Neuronal stem cell (in vitro differentiated cells): ENCODE measurements around the gene UBASH3B.

ENCODE experiments used
- DNase-seq: peaks from one replicate; pipeline ENCODE4 v3.0.0-alpha.2; 2013; ENCODE audit warnings: low spot score
- H2AFZ ChIP-seq: one replicate; pipeline ENCODE4 v1.6.1; 2013; ENCODE audit warnings: mild to moderate bottlenecking, low read length, inconsistent platforms
- H2AK5ac ChIP-seq: 2 replicates; pipeline ENCODE4 v1.6.1; 2013; ENCODE audit warnings: low read depth, mild to moderate bottlenecking, inconsistent platforms, low read length, moderate library complexity, mixed read lengths
- H2BK120ac ChIP-seq: 2 replicates; pipeline ENCODE4 v1.6.1; 2013; ENCODE audit warnings: low read depth, mild to moderate bottlenecking, inconsistent platforms, low read length, moderate library complexity, mixed read lengths
- H2BK12ac ChIP-seq: one replicate; pipeline ENCODE4 v1.6.1; 2013; ENCODE audit warnings: low read length, inconsistent platforms
- H2BK15ac ChIP-seq: 2 replicates; pipeline ENCODE4 v1.6.1; 2013; ENCODE audit warnings: mild to moderate bottlenecking, low read length, inconsistent platforms, mixed read lengths
- H2BK5ac ChIP-seq: one replicate; pipeline ENCODE4 v1.6.1; 2013; ENCODE audit warnings: inconsistent platforms, mild to moderate bottlenecking, low read length, moderate library complexity
- H3K14ac ChIP-seq: one replicate; pipeline ENCODE4 v1.6.1; 2013; ENCODE audit warnings: low read length, inconsistent platforms
- H3K18ac ChIP-seq: 2 replicates; pipeline ENCODE4 v1.6.1; 2013; ENCODE audit warnings: low read length, inconsistent platforms
- H3K23ac ChIP-seq: 2 replicates; pipeline ENCODE4 v1.6.1; 2013; ENCODE audit warnings: low read depth, mild to moderate bottlenecking, mixed read lengths, low read length, inconsistent platforms; ENCODE audit not compliant: poor library complexity
- H3K27ac ChIP-seq: replicated peaks from 3 replicates; pipeline ENCODE4 v1.5.1; 2013; ENCODE audit warnings: low read length, inconsistent platforms
- H3K27me3 ChIP-seq, 3 experiments: 2 replicates each; pipeline ENCODE4 v1.6.1; 2013; ENCODE audit warnings: low read length in 3 of 3, mild to moderate bottlenecking in 2 of 3, inconsistent platforms in 1 of 3, low read depth in 1 of 3, mixed read lengths in 1 of 3, moderate library complexity in 1 of 3; ENCODE audit not compliant: control insufficient read depth in 3 of 3, insufficient read depth in 3 of 3
- H3K36me3 ChIP-seq, 2 donors: replicated peaks in 1 of 2; 2 replicates each; pipeline ENCODE4 v1.6.1; 2013; ENCODE audit warnings: low read length in 2 of 2; ENCODE audit not compliant: control insufficient read depth in 2 of 2, insufficient read depth in 2 of 2
- H3K4ac ChIP-seq: 2 replicates; pipeline ENCODE4 v1.6.1; 2013; ENCODE audit warnings: inconsistent platforms, mild to moderate bottlenecking, low read length, moderate library complexity
- H3K4me1 ChIP-seq, 2 donors: 1 replicate in 1 of 2; 2 replicates in 1 of 2; pipeline ENCODE4 v1.6.1; 2013; ENCODE audit warnings: low read length in 2 of 2, low read depth in 1 of 2; ENCODE audit not compliant: control insufficient read depth in 2 of 2, insufficient read depth in 1 of 2
- H3K4me2 ChIP-seq: one replicate; pipeline ENCODE4 v1.6.1; 2013; ENCODE audit warnings: mild to moderate bottlenecking, low read length, inconsistent platforms; ENCODE audit not compliant: insufficient read depth, poor library complexity, severe bottlenecking
- H3K4me3 ChIP-seq, 2 donors: 2 replicates each; pipeline ENCODE4 v1.5.1; 2013; ENCODE audit warnings: low read length in 2 of 2, mild to moderate bottlenecking in 2 of 2, inconsistent platforms in 1 of 2, moderate library complexity in 1 of 2
- H3K79me1 ChIP-seq: one replicate; pipeline ENCODE4 v1.6.1; 2013; ENCODE audit warnings: low read depth, mild to moderate bottlenecking, inconsistent platforms, low read length, moderate library complexity
- H3K9ac ChIP-seq: one replicate; pipeline ENCODE4 v1.6.1; 2013; ENCODE audit warnings: mild to moderate bottlenecking, low read depth, low read length, inconsistent platforms; ENCODE audit not compliant: poor library complexity
- H3K9me3 ChIP-seq, 2 donors: replicated peaks in 1 of 2; 2 replicates each; pipeline versions ENCODE3 to v1.6.1; 2013; ENCODE audit warnings: low read length in 2 of 2, mild to moderate bottlenecking in 2 of 2, inconsistent platforms in 1 of 2, low read depth in 1 of 2, mixed read lengths in 1 of 2, moderate library complexity in 1 of 2; ENCODE audit not compliant: control insufficient read depth in 2 of 2, insufficient read depth in 1 of 2
- H4K8ac ChIP-seq: one replicate; pipeline ENCODE4 v1.6.1; 2013; ENCODE audit warnings: low read depth, mild to moderate bottlenecking, inconsistent platforms, low read length, moderate library complexity
- H4K91ac ChIP-seq: one replicate; pipeline ENCODE4 v1.6.1; 2013; ENCODE audit warnings: low read length, low read depth, mild to moderate bottlenecking, inconsistent platforms; ENCODE audit not compliant: poor library complexity
- WGBS, 2 donors: extraction: QIAGEN DNeasy Blood & Tissue Kit; methylation state at CpG; one replicate each; pipeline ENCODE4 v1.1.7; 2013; ENCODE audit warnings: missing lambda C conversion rate in 2 of 2, mixed read lengths in 1 of 2; ENCODE audit not compliant: insufficient read length in 2 of 2, insufficient replicate concordance in 1 of 2; ENCODE audit errors: extremely low coverage in 2 of 2; 5-methylcytosine and 5-hydroxymethylcytosine counted together

The UBASH3B gene

GRCh38 chr11:122646549-122647340 is 8.8 kb upstream of the UBASH3B start:
- Histone ChIP-seq H4K91ac (no peak overlapping the region), H2BK120ac (no peak overlapping the region), H2AFZ (peak overlapping the region; percentile 60), H2BK12ac (no peak overlapping the region), H3K27me3 (peaks cover 0 to 7% (median 0%) of the 10 kb centered on the region in 3 experiments), H3K18ac (no peak overlapping the region), H2BK5ac (no peak overlapping the region), H3K23ac (no peak overlapping the region), H3K4ac (no peak overlapping the region), H2AK5ac (no peak overlapping the region), H3K27ac (no peak overlapping the region), H3K36me3 (no peaks in the 10 kb centered on the region), H3K14ac (no peak overlapping the region), H3K79me1 (no peaks in the 10 kb centered on the region), H4K8ac (no peak overlapping the region), H3K4me1 (no peaks in the 10 kb centered on the region), H2BK15ac (no peak overlapping the region), H3K9ac (no peak overlapping the region), H3K4me3 (no peak overlapping the region), H3K4me2 (no peak overlapping the region), H3K9me3 (no peaks in the 10 kb centered on the region)
- no peak for DNase-seq
- no CpG with 5 or more reads among the region's 6 CpGs for WGBS, 2 donors

- Histone ChIP-seq H2AK5ac (no peak overlapping the region), H3K14ac (no peak overlapping the region), H3K4me2 (no peak overlapping the region), H3K27me3 (peaks cover 0 to 7% (median 0%) of the 10 kb centered on the region in 3 experiments), H4K91ac (no peak overlapping the region), H3K27ac (no peak overlapping the region), H3K9ac (no peak overlapping the region), H2BK12ac (no peak overlapping the region), H3K4ac (no peak overlapping the region), H2AFZ (no peak overlapping the region), H3K9me3 (no peaks in the 10 kb centered on the region), H3K18ac (no peak overlapping the region), H3K36me3 (no peaks in the 10 kb centered on the region), H4K8ac (no peak overlapping the region), H3K79me1 (no peaks in the 10 kb centered on the region), H3K23ac (no peak overlapping the region), H3K4me3 (no peak overlapping the region), H2BK120ac (no peak overlapping the region), H2BK5ac (no peak overlapping the region), H3K4me1 (no peaks in the 10 kb centered on the region), H2BK15ac (no peak overlapping the region)
- no peak for DNase-seq
Measured at GRCh38 chr11:122647736-122648275, 7.7 kb upstream of the UBASH3B start.

GRCh38 chr11:122649116-122649515 is 6.4 kb upstream of the UBASH3B start:
- DNase-seq: no peak
- Histone ChIP-seq H3K27ac (no peak overlapping the region), H3K36me3 (no peaks in the 10 kb centered on the region), H2BK120ac (no peak overlapping the region), H3K9me3 (no peaks in the 10 kb centered on the region), H2AK5ac (no peak overlapping the region), H2BK5ac (no peak overlapping the region), H3K4ac (no peak overlapping the region), H3K4me2 (no peak overlapping the region), H2AFZ (no peak overlapping the region), H2BK12ac (no peak overlapping the region), H3K14ac (no peak overlapping the region), H3K79me1 (no peaks in the 10 kb centered on the region), H3K23ac (no peak overlapping the region), H3K9ac (no peak overlapping the region), H4K8ac (no peak overlapping the region), H3K27me3 (peaks cover 0 to 17% (median 3%) of the 10 kb centered on the region in 3 experiments), H3K18ac (no peak overlapping the region), H3K4me1 (no peaks in the 10 kb centered on the region), H3K4me3 (no peak overlapping the region), H2BK15ac (no peak overlapping the region), H4K91ac (no peak overlapping the region)
- WGBS, 2 donors: no CpG with 5 or more reads among the region's 3 CpGs

- Histone ChIP-seq H2AFZ (no peak overlapping the region), H3K36me3 (no peaks in the 10 kb centered on the region), H3K9me3 (no peaks in the 10 kb centered on the region), H3K79me1 (no peaks in the 10 kb centered on the region), H4K91ac (no peak overlapping the region), H3K27ac (no peak overlapping the region), H2BK5ac (no peak overlapping the region), H3K9ac (no peak overlapping the region), H4K8ac (no peak overlapping the region), H2BK12ac (no peak overlapping the region), H2BK120ac (no peak overlapping the region), H3K4me3 (no peak overlapping the region), H3K4ac (no peak overlapping the region), H2AK5ac (no peak overlapping the region), H2BK15ac (no peak overlapping the region), H3K27me3 (peaks cover 0 to 27% (median 9%) of the 10 kb centered on the region in 3 experiments), H3K18ac (no peak overlapping the region), H3K4me1 (peaks cover 0 to 2% of the 10 kb centered on the region in 2 donors), H3K4me2 (no peak overlapping the region), H3K14ac (no peak overlapping the region), H3K23ac (no peak overlapping the region)
- no peak for DNase-seq
- no CpG with 5 or more reads among the region's 1 CpG for WGBS, 2 donors
Measured at GRCh38 chr11:122650619-122651018, 4.9 kb upstream of the UBASH3B start.
